ENCODE measurements around the gene GPRASP3. TPM values are rescaled to one million over a fixed set of nuclear protein-coding genes. Genes with fewer than 3 reads are reported as not detected.
"Not testable (repeated sequence)": the region's sequence is repeated elsewhere in the genome, so short reads cannot be mapped to it uniquely, and the experiment has no call there.

Gene GPRASP3
- 7.0 TPM for polyA plus RNA-seq (ENCODE audit: insufficient read length)

GRCh38 chrX:102720237-102721168 lies at the start of gene GPRASP3:
Gene GPRASP3, plus strand, starts transcription at chrX:102720743. Its CDS starts 28,253 bp downstream, at chrX:102748996.
- DNase-seq (ENCODE audit: low read depth): no peak

DNA sequence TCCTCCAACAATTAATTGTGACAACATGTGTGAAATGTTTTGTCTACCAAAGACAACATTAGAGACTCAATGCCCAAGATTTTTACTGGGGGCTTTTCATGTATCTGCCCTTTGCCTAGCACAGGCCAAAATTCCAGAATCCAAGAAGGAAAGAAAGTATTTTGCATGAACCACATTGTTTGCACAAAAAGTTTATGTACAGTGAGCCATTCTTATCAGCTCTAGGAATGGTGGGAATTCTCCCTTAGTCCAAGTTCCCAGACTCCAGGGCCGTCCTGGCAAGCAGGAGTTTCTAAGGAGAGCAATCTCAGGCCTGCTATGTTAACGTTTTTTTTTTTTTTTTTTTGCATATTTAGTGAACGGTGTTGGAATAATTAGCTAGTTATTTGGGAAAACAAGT lies 47.7 kb upstream of the GPRASP3 start:
- no peak for DNase-seq (ENCODE audit: low read depth)

GRCh38 chrX:102677479-102677878 lies 43.1 kb upstream of the GPRASP3 start:
- not testable (repeated sequence) for DNase-seq (ENCODE audit: low read depth)

DNA sequence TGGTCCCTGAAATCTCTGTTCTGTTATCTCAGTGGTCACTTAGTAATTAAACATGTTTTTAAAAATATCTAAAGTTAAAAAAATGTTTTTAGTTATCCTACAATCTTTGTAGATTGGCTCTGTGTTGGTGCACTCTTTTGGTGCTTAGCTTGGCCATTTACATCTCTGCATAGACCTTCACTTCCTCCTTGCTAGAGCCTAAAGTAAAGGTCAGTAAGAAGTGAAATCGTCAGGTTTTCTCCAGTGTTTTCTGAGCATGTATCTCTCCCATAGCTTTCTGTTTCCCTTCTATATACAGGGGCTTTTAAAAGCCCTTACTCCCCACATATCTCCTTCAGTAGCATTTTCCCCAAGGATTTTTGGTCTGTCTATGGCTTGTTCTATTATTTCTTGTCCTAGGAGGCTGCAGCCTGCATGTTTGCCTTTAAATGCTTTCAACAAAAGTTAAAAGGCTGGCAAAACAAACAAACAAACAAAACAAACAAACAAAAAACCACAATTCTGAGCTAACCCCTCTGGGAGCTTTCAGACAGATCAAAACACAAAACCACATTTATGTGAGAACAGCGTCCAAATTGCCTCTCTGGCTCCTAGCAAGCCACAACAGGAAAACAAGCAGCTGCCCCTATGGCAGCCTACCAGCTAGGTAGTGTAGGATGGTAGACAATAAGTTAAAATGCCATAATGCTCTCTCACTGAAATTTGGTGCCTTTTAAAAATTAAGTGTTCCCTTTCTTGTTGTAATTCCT lies 35.6 kb upstream of the GPRASP3 start:
- DNase-seq (ENCODE audit: low read depth): no peak

- no peak for DNase-seq (ENCODE audit: low read depth)
Observed at GRCh38 chrX:102694749-102695148, 25.8 kb upstream of the GPRASP3 start.

DNA sequence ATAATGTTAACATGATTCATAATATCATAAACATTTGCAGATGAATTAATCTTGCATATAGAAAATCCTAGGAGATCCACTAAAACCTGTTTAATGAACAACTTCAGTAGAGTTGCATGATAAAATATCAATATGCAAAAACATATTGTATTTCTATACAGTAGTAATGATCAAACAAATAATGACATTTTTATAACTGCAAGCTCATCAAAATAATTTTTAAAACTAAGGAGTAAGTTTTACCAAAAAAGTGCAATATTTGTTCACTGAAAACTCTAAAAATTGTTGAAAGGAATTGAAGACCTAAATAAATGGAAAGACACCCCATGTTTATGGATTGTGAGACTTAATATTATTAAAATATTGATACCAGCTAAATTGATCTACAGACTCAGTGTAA lies 24.2 kb upstream of the GPRASP3 start:
- DNase-seq (ENCODE audit: low read depth): no peak

DNA sequence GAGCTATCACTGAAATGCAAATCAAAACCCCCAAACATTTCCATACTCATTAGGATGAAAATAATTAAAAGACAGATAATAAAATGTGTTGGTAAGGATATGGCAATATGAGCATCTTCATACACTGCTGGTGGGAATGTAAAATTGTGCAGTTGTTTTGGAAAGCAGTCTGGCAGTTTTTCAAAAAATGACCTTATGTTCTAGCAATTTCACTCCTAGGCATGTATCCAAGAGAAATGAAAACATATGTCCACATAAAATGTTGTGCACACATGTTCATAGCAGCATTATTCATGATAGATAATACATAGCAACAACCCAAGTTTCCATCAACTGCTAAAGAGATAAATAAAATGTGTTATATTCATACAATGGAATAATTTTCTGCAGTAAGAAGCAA lies 23.0 kb upstream of the GPRASP3 start:
- peak; percentile 76 for DNase-seq (ENCODE audit: low read depth)

DNA sequence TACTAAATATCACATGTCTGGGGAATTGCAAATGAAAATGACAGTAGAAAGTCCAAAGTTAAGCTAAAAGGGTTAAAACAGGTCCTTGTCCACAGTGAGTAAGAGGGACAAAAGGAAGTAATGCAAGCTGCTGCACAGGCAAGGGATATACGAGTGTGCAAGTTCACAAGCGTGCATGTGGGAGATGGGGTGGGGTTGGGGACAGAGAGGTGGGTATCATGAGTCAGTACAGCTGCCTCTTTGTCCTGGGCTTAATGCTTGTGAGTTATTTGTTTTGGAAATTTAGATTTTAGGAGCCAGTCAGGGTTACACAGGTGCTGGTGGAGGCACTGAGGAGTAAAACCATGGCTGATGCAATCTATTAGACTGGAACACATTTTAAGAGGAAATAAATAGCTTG lies 11.6 kb upstream of the GPRASP3 start:
- DNase-seq (ENCODE audit: low read depth): no peak

- no peak for DNase-seq (ENCODE audit: low read depth)
Observed at GRCh38 chrX:102711872-102712215, 8.7 kb upstream of the GPRASP3 start.

DNA sequence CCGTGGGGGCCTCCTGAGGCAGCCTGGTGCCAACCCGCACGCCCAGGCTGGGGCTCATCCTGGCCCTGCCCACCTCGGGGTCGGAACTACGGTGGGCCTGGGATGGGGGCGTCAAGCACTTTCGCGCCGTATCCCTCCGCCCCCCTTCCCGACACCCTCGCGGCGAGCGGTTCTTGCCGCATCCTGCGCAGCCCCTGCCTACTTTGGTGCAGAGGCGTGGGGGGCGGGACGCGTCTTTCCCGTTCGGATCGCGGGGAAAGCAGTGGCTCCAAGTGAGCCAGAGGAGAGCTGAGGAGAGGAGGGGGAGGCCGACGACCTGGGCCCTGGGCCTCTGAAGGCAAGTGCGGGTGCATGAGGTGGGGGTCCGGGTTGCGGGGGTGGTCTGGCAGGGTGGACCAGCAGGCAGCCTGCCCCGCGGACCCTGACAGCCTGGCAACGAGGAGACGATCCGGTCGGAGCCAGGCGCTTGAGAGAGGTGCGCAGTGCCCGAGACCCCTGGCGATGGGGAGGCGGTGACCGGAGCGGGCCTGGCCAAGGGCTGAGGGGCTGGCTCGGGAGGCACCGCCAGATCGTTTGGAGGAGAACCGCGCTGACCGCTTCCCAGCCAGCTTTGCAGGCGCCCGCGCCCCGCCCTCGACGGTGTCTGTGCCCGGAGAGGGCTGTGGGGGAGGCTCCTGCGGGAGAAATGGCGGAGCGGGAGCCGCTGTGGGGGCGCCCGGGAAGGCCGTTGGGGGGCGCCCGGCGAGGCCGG lies 8.2 kb upstream of the GPRASP3 start, which contains the start of gene GPRASP2:
Gene GPRASP2, plus strand, starts transcription at position 233 of the 751 bp plus-strand sequence. CDS start 2,422 bp downstream, outside the sequence.
- DNase-seq (ENCODE audit: low read depth): no peak

DNA sequence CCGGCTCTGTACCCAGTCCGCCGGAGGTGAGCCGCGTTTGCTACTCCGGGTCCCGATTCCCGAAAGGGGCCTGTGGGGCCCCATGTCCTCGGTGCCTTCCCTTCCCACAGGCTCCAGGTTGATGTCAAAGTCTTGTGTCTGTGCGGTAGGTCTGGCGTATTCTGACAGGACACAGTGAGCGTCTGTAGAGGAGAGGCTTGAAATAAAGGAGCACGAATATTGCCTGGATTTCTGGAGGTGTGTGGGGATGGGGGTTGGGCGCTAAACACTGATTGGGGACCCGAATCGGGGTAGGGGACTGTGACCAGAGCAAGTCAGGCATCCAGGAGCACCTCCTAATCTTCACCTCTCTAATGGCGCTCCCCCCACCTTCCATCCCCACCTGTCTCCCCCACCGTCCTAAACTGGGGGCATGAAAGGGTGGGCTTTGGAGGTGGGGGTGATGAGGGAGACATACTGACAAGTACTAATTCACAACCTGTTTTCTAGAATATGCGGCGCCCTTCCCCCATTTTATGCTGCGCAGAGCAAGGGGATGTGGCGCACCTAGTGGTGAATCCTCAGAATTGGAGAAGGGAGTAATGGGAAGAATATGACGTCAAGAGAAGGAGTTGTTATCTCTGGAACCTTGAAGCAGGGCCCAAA lies 7.4 kb upstream of the GPRASP3 start:
- DNase-seq (ENCODE audit: low read depth): no peak

GRCh38 chrX:102714994-102715393 lies 5.5 kb upstream of the GPRASP3 start:
- no peak for DNase-seq (ENCODE audit: low read depth)

- no peak for DNase-seq (ENCODE audit: low read depth)
Observed at GRCh38 chrX:102715967-102716366, 4.6 kb upstream of the GPRASP3 start.

DNA sequence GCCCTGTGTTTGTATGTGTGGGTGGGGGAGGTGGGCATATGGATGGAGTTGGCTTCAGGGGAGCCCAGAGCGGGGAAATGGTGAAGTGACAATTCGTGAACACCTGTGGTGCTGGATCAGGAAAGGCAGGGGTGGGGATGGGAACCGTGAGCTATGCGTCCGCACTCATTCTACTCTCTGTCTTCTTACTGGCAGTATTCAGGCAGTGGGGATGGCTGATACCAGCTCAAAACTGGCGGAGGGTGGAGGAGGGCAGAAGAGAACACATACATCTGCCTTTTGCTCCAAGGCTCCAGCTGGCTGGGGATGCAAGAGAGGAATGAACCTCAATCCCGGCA lies 595 bp downstream of the GPRASP3 start:
- not testable (repeated sequence) for DNase-seq (ENCODE audit: low read depth)

DNA sequence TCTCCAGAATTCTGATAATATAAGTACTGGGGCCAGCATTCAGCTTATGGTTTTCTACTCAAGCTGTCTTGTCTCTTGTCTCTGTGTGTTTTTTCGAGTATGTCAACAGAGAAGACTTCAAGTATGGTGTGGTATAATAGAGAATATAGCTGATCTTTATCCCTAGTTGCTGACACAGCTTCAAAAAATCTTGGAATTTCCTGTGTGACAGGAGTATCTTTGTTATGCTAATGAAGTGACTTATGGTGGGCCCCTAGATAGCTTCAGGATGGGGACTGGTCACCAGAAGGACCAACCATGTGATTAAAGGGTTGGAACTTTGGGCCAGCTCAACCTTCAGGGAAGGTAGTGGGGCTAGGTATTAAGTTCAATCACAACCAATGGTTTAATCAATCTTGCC lies 2.9 kb downstream of the GPRASP3 start:
- no peak for DNase-seq (ENCODE audit: low read depth)

GRCh38 chrX:102727761-102728160 lies 7.2 kb downstream of the GPRASP3 start:
- no peak for DNase-seq (ENCODE audit: low read depth)

- DNase-seq (ENCODE audit: low read depth): no peak
Observed at GRCh38 chrX:102728646-102729045, 8.1 kb downstream of the GPRASP3 start.

GRCh38 chrX:102739657-102740056 lies 19.1 kb downstream of the GPRASP3 start:
- DNase-seq (ENCODE audit: low read depth): no peak

- no peak for DNase-seq (ENCODE audit: low read depth)
Observed at GRCh38 chrX:102744307-102744706, 23.8 kb downstream of the GPRASP3 start.

DNA sequence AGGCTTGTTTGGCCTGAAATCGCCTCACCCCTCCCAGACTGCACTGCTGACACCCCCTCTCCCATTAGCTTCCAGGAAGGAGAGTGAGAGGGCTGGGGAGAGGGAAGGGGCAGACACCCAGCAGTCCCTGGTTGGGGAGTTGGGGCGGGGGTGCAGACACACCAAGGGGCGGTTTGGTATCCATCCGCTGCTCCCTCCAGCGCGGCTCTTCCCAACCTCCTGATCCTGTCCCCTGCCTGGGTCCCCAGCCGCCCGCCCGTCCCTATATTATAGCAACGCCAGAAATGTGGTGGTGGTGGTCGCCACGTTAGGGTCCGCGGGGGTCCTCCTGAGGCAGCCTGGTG lies 24.9 kb downstream of the GPRASP3 start:
- DNase-seq (ENCODE audit: low read depth): no peak

- no peak for DNase-seq (ENCODE audit: low read depth)
Observed at GRCh38 chrX:102745857-102746584, 25.5 kb downstream of the GPRASP3 start.

All from forelimb muscle (tissue), 1 donor.